GM12873 (cell line): ENCODE data around the gene SMIM44.

ENCODE experiments used
- TF ChIP-seq, protein P1 (sequence below): IDR thresholded peaks from 2 replicates; pipeline ENCODE4 v1.5.1; 2012; ENCODE audit warnings: low read depth, mild to moderate bottlenecking, moderate library complexity, low read length, control low read depth; ENCODE audit not compliant: insufficient read depth; ENCODE audit errors: missing control alignments

The SMIM44 gene

DNA sequence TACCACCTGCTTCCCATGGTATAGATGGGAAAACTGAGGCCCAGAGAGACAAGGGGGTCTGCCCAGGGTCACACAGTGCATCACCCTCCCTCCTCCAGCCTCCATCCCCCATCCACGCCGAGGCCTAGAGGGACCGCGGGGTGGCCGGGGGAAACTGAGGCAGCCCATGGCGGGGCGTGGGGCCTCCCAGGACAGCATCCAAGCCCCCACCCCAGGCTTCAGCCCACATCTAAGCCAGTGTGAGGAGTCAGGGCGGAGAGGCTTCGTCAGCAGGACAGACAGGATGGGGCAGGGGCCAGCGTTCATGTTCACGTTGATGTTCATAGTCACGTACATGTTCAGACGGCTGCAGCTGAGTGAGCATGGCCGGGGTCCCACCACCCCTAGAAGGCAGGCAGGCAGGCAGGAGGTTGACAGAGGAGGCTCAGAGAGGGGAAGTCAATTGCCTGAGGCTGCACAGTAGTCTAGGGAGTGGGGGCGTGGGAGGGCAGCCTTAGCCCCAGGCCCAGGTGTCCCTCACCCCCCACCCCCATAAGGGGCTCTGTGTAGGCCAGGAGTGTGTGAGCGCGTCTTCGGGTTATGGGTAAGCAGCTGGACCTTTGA is 26.2 kb downstream of the SMIM44 start:
- TF ChIP-seq, protein P1, sequence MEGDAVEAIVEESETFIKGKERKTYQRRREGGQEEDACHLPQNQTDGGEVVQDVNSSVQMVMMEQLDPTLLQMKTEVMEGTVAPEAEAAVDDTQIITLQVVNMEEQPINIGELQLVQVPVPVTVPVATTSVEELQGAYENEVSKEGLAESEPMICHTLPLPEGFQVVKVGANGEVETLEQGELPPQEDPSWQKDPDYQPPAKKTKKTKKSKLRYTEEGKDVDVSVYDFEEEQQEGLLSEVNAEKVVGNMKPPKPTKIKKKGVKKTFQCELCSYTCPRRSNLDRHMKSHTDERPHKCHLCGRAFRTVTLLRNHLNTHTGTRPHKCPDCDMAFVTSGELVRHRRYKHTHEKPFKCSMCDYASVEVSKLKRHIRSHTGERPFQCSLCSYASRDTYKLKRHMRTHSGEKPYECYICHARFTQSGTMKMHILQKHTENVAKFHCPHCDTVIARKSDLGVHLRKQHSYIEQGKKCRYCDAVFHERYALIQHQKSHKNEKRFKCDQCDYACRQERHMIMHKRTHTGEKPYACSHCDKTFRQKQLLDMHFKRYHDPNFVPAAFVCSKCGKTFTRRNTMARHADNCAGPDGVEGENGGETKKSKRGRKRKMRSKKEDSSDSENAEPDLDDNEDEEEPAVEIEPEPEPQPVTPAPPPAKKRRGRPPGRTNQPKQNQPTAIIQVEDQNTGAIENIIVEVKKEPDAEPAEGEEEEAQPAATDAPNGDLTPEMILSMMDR = no peak

DNA sequence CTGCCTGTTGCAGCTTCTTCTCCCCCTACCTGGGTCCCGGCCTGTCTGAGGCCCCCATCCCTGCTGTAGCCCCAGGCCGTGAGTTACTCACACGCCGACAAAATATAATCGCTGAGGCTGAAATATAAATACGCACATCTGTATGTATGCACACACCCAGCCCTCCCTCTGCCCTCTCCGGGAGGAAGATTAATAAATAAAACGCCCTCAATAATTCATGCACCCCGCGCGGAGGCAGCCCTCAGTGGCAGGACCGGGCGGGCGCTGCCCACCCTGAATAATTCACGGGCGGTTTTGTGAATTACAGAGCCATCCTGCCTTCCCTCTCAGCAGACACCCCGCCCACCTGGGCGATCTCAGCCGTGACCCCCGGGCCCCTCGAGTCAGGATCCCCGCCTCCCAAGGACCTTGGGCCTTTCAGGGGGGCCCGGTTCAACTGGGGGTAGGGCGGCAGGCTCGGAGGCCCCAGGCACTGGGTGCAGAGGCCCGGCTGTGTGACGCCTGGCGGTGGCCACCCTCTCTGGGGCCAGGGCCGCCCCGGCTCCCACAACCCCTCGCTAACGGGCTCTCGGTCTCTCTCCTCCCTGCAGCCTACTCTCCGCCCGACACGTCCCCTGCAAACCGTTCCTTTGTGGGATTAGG is 27.2 kb downstream of the SMIM44 start:
- TF ChIP-seq, protein P1 = no peak

DNA sequence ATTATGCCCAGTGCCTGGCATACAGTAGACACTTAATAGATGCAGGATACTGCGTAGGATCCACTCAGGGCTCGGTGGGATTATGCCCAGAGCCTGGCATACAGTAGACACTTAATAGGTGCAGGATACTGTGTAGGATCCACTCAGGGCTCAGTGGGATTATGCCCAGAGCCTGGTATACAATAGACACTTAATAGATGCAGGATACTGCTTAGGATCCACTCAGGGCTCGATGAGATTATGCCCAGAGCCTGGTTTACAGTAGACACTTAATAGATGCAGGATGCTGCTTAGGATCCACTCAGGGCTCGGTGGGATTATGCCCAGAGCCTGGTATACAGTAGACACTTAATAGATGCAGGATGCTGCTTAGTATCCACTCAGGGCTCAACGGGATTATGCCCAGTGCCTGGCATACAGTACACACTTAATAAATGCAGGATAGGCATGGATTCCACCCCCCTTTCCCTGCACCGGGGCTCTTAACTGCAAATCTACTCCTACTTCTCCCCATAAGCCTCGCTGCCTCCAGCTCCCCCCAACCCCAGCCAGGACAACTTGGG is 27.8 kb downstream of the SMIM44 start:
- TF ChIP-seq, protein P1 = no peak

DNA sequence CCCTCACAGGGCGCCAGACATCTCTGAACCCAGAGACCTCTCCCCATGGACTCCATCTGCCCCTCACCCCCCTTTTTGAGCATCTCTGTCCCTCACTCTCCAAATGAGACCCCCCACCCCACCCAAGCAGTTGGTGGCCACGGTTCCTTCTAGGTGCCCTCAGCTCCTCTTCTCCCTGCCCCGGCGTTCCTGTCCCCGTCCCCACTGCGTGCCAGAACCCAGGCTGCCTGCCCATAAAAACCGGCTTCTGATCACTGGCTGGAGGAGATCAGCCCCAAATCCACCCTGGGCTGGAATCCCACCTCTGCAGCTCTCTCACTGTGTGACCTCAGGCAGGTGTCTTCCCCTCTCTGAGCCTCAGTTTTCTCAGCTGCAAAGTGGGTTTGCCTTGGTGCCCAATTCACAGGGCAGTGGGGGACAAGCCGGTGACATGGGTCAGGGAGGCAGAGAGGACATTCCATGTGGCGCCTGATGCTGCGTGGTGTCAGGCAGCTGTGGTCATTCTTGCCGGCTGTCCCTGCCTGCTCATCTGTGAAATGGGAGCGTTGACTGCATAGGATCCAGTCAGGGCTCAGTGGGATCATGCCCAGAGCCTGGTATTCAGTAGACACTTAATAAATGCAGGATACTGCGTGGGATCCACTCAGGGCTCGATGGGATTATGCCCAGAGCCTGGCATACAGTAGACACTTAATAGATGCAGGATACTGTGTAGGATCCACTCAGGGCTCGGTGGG is 28.4 kb downstream of the SMIM44 start:
- TF ChIP-seq, protein P1 = no peak

DNA sequence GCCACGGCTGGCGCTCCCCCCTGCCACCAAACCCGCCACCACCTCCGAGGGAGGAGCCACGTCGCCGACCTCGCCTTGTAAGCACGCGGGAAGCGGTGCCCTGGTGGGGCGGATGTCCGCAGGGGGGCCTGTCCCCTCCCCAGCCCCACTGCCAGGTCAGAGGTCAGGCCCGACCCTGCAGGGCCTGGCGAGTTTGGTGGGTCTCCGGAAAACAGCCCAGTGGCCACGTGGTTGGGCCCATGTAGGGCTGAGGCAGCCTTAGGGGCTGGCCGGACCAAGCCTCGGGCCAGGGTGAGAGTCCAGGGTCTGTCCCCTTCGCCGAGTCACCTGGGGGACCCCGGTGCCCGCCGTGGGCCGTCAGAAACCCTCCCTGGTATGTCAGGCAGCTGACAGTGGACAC is 29.4 kb downstream of the SMIM44 start:
- TF ChIP-seq, protein P1 = no peak

DNA sequence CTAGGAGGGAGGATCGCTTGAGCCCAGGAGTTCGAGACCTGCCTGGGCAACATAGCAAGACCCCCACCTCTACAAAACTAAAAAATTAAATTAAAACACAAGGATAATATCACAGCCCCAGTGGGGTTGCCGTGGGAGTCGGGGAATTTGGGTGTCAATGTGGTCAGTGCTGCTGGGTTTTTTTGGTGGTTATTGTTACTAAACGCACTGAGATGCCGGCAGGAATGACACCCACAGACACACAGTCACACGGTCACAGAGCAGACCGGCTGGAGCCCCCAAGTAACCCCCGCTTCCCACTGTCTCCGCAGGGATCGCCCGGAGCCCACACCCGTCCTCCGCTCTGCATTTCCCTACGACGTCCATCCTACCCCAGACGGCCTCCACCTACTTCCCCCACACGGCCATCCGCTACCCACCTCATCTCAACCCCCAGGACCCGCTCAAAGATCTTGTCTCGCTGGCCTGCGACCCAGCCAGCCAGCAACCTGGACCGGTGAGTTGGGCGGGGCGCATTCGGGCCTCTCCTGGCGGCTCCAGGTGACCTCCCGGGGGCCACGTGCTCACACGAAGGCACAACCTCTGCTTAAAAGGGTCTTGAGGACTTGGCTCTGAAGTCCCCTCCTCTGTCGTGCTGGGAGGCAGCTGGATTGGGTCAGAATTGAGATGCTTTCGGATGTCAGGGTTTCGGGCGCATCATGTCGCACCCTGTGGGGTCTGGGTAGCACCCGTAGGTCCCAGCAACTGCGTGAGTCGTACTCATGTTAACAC is 30.9 kb downstream of the SMIM44 start:
- TF ChIP-seq, protein P1 = no peak
